OCI-LY7 (cell line): ENCODE data around the gene F8A1.

ENCODE experiments used
- EZH2phosphoT487 ChIP-seq: fragments of 200-600 bp; sonication (generic); IDR thresholded peaks from 2 replicates; pipeline ENCODE4 v1.6.1; 2018; ENCODE audit warnings: low read depth, borderline replicate concordance, mild to moderate bottlenecking, mixed run types, antibody characterized with exemption, low read length, moderate library complexity, mixed read lengths
- TF ChIP-seq, protein P1 (sequence below): fragments of 200-600 bp; sonication (generic); conservative IDR thresholded peaks from 2 replicates; pipeline ENCODE4 v1.5.1; 2014; ENCODE audit warnings: mild to moderate bottlenecking, antibody characterized with exemption, low read length, moderate library complexity, mixed read lengths

DNA sequence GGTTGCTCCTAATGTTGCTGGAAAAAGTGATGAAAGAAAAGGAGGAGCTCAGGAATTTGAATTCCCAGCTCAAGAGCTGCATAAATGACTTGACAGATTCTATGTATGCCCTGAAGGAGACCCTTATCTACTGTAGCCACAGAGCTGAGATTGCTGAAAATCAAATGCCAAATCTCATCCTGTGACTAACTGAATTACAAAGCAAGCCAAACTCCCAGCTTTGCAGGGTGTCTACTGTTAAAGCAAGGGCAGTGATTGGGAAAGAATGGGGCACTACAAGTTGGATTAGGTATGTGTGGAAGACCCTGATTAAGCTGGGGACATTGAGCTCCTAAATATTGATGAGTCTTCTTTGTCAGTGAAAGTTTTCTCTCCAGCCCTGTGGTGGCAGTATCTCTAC is 30.9 kb upstream of the F8A1 start:
- no peak for TF ChIP-seq EZH2phosphoT487
- TF ChIP-seq, protein P1, sequence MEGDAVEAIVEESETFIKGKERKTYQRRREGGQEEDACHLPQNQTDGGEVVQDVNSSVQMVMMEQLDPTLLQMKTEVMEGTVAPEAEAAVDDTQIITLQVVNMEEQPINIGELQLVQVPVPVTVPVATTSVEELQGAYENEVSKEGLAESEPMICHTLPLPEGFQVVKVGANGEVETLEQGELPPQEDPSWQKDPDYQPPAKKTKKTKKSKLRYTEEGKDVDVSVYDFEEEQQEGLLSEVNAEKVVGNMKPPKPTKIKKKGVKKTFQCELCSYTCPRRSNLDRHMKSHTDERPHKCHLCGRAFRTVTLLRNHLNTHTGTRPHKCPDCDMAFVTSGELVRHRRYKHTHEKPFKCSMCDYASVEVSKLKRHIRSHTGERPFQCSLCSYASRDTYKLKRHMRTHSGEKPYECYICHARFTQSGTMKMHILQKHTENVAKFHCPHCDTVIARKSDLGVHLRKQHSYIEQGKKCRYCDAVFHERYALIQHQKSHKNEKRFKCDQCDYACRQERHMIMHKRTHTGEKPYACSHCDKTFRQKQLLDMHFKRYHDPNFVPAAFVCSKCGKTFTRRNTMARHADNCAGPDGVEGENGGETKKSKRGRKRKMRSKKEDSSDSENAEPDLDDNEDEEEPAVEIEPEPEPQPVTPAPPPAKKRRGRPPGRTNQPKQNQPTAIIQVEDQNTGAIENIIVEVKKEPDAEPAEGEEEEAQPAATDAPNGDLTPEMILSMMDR: no peak
